HG03135 (cell line): ENCODE results near the gene DYNLL1.
A peak's percentile ranks its signal among the peaks of the same experiment; 100 is the strongest.
"Not testable (repeated sequence)": the region's sequence is repeated elsewhere in the genome, so short reads cannot be mapped to it uniquely, and the experiment has no call there.

Source experiments
- ATAC-seq: cut with Tn5 transposase; IDR thresholded peaks from one replicate; pipeline ENCODE4 v1.9.1; 2021; ENCODE audit warnings: mild to moderate bottlenecking, moderate library complexity; ENCODE audit not compliant: unreplicated experiment

The DYNLL1 gene

DNA sequence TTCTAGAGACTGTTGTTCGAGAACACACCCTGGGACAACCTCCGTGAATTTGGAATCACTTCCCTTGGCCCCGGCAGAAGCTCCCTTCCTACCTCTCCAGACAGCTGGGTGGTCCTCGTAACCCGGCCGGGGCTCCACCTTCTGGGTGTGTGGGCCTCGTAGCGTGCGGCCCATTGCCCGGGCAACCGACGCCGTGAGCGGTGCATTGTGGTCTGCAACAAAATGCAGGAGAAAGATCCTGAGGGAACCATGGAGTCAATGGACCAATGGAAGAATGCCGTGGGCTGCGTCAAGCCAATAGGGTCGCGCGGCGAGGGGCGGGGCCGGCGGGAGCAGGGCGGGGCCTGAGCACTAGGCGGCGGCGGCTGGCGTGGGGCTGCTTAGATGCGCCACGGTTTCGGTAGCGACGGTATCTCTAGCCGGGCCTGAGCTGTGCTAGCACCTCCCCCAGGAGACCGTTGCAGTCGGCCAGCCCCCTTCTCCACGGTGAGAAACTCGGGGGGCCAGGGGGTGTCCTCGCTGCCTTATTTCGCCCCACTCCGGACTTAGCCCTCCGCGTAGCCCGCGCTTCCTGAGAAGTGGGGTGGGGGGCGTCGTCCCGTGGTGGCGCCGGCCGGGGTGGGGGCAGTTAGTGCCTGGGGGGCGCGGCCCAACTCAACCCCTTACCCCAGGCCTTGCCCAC lies at the start of gene DYNLL1:
DYNLL1 (plus strand) TSS at position 383 of the 682 bp plus-strand sequence. CDS start 309 bp downstream, outside the sequence.
- ATAC-seq: peak; percentile 93

DNA sequence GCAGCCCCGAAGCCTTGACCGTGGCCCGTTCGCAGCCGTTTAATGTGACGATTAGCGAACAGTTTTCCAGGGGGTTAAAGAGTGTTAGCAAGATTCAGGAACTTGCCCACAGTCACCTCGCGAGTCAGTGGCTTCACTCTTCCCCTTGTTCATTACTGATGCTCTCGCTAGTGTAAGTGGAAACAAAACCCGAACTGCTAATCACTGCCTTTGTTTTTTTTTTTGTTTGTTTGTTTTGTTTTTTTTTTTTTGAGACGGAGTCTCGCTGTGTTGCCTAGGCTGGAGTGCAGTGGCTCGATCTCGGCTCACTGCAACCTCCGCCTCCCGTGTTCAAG lies 49.1 kb upstream of the DYNLL1 start:
- ATAC-seq: not testable (repeated sequence)

DNA sequence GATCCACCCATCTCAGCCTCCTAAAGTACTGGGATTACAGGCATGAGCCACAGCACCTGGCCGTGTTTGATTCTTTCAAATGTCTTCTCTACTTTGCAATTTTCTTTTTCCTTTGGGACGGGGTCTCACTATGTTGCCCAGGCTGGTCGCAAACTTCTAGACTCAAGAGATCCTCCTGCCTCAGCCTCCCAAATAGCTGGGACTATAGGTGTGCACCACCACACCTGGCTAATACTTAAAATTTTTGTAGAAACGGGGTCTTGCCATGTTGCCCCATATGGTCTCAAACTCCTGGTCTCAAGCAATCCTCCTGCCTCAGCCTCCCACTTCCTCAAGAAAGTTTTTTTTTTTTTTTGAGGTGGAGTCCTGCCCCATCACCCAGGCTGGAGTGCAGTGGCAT lies 47.9 kb upstream of the DYNLL1 start:
- ATAC-seq: no peak

DNA sequence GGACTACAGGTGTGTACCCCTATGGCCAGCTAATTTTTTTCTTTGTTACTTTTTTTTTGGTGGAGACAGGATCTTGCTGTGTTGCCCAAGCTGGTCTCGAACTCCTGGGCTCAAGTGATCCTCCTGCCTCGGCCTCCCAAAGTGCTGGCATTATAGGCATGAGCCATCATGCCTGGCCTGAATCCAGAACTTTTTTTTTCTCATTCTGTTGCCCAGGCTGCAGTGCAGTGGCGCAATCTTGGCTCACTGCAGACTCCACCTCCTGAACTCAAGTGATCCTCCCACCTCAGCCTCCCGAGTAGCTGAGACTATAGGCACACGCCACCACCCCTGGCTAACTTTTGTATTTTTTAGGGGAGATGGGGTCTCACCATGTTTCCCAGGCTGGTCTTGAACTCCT lies 43.4 kb upstream of the DYNLL1 start:
- ATAC-seq: not testable (repeated sequence)

DNA sequence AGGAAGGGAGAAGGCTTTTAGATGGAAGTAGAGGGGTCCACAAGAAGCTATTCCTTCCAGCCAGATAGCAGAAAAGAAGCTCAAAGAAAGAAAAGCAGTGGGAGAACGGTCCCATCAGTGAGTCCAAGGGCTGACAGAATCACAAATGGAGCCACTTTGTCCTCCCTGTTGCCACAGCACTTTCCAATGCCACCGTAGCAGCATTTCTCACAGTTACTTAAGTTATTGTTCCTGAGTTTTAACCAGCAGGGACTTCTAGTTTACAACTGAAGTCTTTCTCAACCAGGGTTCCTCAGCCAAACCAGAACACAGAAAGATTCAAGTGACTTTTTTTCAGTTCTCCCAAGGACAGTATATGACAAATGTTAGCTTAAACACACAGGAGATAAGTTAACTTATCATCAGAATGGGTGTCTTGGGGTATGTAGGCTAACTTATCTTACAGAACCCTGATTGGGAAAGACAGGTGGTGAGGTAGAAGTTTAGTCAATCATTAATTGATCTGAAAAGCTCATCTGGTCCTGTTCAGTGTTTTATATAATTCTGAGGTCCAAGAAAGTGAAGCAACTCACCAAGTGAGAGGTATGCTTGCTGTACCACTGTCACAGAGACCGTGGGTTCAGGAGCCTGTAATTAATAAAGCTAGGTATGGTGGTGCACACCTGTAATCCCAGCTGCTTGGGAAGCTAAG lies 42.7 kb upstream of the DYNLL1 start:
- no peak for ATAC-seq

DNA sequence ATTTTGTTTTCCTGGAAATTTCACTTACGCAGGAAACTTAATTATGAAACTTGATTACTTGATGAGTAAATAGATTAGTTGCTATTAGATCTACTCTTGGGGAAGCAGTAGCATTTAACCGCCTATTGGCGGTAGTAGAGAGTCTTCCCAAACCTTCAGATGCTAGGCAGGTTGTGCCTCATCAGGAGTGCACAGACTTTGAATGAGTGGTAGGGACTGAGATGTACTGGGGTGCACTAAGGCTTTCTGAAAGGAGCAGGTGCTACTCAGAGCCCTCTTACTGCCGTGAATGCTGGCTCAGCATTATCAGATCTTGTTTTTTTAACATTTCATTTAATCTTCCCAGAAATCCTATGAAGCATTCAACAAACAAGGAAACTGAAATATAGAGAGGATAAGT lies 41.9 kb upstream of the DYNLL1 start:
- ATAC-seq: no peak

DNA sequence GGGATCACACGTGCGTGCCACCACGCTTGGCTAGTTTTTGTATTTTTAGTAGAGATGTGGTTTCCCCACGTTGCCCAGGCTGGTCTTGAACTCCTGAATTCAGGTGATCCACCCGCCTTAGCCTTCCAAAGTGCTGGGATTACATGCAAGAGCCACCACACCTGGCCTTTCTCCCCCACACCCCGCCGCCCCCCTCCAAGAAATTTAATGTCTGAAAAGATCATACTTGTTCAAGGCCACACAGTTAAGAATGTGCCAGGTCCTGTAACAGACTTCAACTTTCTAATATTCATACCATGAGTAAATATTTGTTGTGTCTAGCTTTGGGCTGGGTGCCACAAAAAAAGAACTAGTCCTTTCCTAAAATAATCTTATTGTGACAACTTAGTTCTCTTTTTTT lies 40.6 kb upstream of the DYNLL1 start:
- ATAC-seq: no peak

DNA sequence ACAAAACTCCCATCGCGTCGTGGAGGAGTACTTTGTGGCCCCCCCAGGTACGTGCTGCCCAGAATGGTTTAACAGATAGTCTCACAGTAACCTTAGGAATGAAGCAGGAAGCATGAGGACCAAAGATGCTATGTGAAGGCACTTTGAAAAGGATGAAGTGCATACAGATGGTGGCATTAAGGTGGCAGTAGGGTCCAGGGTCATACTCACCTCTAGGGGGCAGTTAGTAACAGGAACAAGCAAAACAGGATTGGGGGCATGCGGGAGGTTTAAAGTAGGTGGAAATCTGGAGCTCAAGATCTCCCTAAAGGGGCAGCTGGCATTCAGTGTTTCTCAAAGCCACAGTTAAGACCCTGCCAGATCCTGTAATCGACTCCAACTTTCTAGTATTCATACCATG lies 38.8 kb upstream of the DYNLL1 start:
- ATAC-seq: no peak

DNA sequence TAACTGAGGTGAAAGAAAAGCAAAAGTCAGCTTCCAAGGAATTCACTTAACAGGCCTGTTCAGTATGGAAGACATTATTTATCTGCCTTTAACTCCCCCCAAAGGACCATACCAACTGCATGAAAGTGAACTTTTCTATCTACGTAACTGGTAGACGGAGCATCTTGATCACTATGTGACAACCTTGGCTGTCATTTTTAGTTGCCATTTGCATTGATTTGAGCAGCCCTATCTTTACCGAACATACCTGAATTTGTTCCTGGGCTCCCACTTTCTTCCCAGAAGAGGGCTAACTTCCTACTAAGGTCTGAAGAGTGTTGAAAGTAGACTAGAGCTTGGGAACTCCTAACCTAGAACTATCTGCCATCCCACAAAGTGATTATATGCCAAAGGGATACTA lies 35.8 kb upstream of the DYNLL1 start:
- ATAC-seq: no peak

DNA sequence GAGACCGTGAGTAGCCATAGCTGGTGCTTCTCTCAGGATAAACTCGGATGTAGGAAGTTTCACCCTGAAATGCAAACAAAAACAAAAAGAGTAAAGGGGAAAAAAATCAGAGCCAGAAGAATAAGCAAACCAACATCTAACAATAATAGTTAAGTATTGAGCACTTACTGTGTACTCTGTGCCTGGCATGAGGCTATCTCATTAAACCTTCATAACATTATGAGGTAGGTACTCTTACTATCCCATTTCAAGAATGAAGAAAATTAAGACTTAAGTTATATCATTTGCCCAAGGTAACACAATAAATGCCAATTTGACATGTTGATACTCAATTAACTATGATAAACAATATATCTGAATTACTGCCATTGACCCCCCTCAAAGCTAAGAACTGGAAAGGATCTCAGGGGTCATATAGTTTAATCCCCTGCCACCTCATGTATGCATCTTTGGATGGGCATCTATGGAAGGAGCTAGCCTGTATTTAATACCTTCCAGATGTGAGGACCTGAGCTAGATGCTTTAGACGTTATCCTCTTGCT lies 33.7 kb upstream of the DYNLL1 start:
- ATAC-seq: no peak

DNA sequence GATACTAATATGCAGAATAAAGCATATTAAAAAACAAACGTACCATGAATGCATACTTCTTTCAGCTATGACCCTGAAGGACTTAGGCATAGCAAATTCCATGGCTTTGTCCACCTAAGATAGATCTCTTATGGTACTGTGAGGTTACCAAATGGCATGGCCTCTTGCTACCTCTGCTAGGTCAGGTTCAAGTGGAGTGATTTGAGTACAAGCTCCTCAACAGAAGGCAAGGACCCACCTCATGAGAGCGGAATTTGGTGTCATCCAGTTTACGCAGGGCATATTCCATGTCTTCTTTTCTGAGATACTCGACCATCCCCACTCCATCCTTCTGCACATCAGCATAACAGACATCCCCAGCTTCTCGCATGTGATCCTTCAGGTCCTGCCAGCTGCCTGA lies 32.2 kb upstream of the DYNLL1 start:
- ATAC-seq: no peak

DNA sequence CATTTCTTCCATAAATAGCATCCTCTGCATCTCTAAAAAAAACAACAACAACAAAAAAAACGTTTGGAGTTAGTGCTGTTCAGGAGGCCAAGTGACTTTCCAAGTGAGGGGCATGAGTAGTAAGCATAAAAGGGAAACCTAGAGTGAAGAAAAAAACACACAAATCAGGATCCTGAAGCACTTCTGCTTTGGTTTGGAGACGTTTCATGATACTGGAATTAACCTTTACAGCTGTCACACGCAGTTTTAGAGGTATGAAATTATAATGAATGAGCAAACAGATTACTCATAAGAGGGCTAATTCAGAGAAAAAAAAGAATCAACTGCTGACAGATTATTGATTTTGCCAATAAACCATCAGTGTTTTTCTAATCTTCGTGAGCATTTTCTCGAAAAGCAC lies 30.2 kb upstream of the DYNLL1 start:
- no peak for ATAC-seq

DNA sequence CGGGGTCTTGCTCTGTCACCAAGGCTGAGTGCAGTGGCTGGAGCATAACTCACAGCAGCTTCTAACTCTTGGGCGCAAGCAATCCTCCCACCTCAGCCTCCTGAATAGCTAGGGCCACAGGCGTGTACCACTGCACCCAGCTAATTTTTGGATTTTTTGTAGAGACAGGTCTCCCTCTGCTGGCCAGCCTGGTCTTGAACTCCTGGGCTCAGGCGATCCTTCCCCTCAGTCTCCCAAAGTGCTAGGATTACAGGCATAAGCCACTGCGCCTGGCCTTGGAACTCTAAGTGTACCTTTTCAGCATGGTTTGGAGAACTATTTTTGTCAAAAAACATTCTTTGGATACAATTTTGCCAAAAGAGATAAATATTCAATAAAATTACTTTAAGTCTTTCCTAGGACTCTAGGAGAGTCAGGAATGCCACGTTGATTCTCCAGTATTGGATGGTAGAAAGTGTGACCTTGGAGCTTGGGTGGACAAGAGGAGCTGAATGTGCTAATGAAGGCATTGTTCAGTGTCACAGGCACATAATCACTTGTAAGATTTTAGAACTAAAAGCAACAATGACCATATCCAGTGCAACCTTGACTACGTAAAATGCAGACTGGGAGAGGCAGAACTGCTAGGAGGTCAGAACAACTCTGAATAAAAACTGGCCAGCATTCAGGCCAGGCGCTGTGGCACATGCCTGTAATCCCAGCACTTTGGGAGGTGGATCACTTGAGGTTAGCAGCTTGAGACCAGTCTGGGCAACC lies 29.2 kb upstream of the DYNLL1 start:
- ATAC-seq: no peak

DNA sequence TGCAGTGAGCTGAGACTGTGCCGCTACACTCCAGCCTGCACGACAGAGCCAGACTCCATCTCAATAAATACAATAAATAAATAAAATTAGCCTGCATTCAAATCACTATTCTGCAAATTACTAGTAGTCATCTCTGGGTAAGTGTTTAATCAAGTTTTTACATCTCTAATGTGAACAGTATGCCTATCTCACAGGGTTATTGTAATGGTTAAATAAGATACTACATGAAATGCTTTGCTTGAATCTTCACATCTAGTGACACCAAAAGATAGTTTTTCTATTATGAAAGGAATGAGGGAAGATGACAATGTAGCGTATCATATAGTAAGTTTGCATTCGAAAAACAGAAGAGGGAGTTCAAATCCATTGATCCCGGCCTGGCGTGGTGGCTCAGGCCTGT lies 28.5 kb upstream of the DYNLL1 start:
- ATAC-seq: no peak

DNA sequence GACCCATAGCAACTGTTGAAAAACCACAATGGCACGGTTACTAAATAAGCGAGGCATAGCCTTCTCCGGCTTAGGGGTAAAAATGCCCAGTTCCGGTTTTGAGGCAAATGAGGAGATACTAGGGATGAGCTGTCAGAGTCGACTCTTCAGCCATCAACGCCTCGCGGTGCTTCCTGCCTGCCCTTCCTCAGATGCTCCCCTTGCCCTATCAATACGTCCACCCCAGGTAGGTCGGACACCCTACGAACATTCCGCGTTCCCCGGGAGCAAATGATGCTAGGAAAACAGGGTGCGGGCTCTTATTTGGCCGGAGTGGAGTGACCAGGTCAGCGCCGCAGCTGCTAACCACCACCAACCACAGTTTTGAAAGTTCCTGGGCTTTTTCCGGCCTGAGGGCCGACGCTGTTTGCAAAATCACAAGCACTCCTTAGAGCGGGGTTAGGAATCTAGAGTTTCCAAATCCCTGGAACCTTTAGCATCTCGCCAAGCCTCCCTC lies 27.5 kb upstream of the DYNLL1 start:
- ATAC-seq: peak; percentile 19

DNA sequence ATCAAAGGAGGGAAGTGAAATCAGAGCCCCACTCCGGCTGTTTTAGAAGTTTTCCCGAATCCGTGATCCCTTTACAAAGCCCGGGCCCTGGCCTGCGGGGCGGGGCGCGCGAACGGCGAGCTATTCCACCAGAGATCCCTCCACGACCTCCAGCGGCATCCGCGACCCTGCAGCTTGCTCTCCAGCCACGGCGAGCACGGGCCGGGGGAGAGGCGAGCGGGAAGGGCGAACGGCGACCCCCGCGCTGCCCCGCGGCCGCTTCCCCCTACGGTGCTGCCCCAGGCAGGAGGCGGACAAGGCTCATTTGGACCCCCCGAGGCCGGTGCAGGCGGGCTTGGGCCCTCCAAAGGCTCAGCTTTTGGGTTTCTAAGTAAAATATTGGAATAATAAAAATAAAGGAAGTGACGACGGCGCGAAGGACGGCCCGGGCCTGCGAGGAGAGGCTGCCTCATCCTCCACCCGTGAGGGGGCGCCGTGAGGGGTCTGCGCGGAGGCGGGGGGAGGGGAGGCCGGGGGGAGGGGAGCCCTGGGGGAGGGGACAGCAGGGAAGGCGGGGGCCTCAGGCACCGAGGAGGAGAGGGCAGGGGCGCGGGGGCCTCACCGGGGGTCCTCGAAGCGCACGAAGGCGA lies 27.0 kb upstream of the DYNLL1 start:
- peak; percentile 23 for ATAC-seq

DNA sequence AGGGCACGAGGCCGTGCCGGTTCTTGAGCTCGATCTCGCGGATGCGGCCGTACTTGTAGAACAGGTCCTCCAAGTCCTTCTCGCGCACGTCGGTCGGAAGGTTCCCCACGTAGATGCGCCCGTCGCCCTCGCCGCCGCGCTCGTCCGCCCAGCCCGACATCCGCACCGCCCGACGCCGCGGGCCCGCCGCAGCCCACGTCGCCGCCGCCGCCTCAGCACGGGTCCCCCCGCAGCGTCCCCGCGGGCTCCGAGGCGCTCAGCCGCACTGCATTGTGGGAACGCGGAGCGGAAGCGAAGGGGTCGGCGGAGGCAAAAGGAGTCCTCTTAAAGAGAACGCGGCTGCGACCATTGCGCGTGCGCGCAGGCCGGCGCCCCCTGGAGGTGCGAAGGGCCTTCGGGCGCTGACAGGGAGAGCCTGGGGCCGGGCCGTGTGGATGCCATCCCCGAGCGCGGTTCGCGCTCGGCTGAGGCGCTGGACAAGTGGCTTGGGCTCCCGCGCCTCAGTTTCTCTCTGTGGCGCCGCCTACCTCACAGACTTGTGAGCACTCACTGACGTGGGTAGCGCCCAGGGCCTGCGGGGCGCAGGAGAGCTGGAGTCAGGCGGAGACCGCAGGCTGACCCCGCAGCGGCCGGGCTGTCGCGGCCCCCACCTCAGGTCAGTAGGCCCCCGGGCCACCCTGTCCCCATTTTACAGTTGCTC lies 26.3 kb upstream of the DYNLL1 start, which contains the start of gene SRSF9:
SRSF9 (minus strand) TSS at position 299 of the 700 bp plus-strand sequence; CDS start at position 160, 139 bp downstream.
- ATAC-seq: peak; percentile 70

DNA sequence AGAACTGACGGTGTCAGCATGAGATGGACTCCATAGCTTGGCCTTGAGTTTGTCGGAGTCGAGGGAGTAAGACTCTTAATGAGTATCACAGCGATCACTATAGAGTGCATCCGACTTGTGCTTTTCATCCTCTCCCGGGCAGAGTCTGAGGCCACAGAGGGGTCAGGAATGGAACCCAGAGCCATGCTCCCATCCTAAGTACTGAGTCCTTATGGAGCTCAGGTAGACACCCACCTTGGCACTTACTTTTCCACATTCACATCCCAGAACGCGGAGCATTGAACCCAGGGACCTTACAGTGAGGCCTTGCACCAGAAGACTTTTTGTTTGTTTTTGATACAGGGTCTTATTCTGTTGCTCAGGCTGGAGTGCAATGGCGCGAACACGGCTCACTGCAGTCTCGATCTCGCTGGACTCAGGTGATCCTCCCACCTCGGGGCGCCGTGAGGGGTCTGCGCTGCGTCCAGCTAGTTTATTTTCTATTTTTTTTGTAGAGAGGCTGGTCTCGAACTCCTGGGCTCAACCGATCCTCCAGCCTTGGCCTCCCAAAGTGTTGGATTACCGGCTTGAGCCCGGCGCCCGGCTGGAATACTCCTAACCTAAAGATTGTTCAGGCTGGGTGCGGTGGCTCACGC lies 25.6 kb upstream of the DYNLL1 start:
- no peak for ATAC-seq

DNA sequence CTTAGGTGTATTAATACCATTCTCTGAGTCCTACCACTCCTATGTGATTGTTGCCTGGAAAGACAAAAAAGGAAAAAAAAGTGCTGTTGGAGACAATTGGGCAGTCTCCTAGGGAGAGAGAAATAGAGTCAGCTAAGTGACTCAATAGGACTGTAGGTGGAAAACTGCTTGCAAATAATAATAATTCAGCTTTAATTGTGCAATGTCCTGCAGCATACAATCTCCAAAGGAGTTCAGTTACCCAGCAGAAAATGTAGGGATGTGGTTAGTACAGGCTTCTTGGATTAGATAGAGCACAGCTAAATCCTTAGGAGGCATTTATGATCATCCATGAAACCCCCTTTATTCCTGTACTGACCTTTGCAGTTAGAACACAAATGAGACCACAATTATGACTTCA lies 23.4 kb upstream of the DYNLL1 start:
- no peak for ATAC-seq
